Left forelimb (tissue), 1 donor: Measurements from ENCODE around the gene CD72.
A peak's percentile ranks its signal among the peaks of the same experiment; 100 is the strongest.

Experiments used
- DNase-seq: peaks from one replicate; pipeline ENCODE4 v3.0.0-alpha.2; 2018; ENCODE audit warnings: low spot score

The CD72 gene

GRCh38 chr9:35618325-35618727, at the start of gene CD72:
Gene CD72 (minus strand): TSS chr9:35618413. CDS start chr9:35618303, 110 bp downstream.
- DNase-seq, result no peak

- DNase-seq, result no peak
Measured at GRCh38 chr9:35667939-35668338, 49.7 kb upstream of the CD72 start.

- no peak for DNase-seq
Measured at GRCh38 chr9:35666549-35666948, 48.3 kb upstream of the CD72 start.

- DNase-seq, result no peak
Measured at GRCh38 chr9:35666045-35666444, 47.8 kb upstream of the CD72 start.

GRCh38 chr9:35665471-35665818, 47.2 kb upstream of the CD72 start:
- DNase-seq, result no peak

GRCh38 chr9:35664531-35665470, 46.6 kb upstream of the CD72 start, which contains the start of gene ARHGEF39:
Gene ARHGEF39 (minus strand): TSS chr9:35665195. CDS start chr9:35665169, 26 bp downstream.
- peak; percentile 88 for DNase-seq

- no peak for DNase-seq
Measured at GRCh38 chr9:35662437-35662836, 44.2 kb upstream of the CD72 start.

- no peak for DNase-seq
Measured at GRCh38 chr9:35661756-35662350, 43.6 kb upstream of the CD72 start.

- no peak for DNase-seq
Measured at GRCh38 chr9:35660966-35661415, 42.8 kb upstream of the CD72 start.

- DNase-seq, result no peak
Measured at GRCh38 chr9:35659340-35659739, 41.1 kb upstream of the CD72 start.

GRCh38 chr9:35658968-35659220, 40.7 kb upstream of the CD72 start:
- DNase-seq, result no peak

GRCh38 chr9:35658137-35658967, 40.1 kb upstream of the CD72 start, which contains the start of gene CCDC107:
Gene CCDC107 (plus strand): TSS chr9:35658292. CDS start chr9:35658380, 88 bp downstream.
- peak; percentile 95 for DNase-seq

GRCh38 chr9:35657546-35658136, 39.4 kb upstream of the CD72 start, which contains the start of gene RMRP:
Gene RMRP (minus strand): TSS chr9:35658019.
- peak; percentile 96 for DNase-seq

GRCh38 chr9:35656831-35657545, 38.8 kb upstream of the CD72 start:
- no peak for DNase-seq

- DNase-seq, result peak; percentile 37
Measured at GRCh38 chr9:35656348-35656747, 38.1 kb upstream of the CD72 start.

- peak; percentile 3 for DNase-seq
Measured at GRCh38 chr9:35653611-35654010, 35.4 kb upstream of the CD72 start.

GRCh38 chr9:35652829-35653209, 34.6 kb upstream of the CD72 start:
- DNase-seq, result peak; percentile 14

GRCh38 chr9:35651956-35652828, 34.0 kb upstream of the CD72 start:
- DNase-seq, result peak; percentile 52

GRCh38 chr9:35650341-35651158, 32.3 kb upstream of the CD72 start, which contains the start of gene SIT1:
Gene SIT1 (minus strand): TSS chr9:35650931. CDS start chr9:35650853, 78 bp downstream.
- DNase-seq, result peak; percentile 38
